NCI-H2196 treated with DMSO at 0.1 percent for 48 hours (cell line): ENCODE measurements around the gene CTPS2.

Experiments
- DNase-seq: peaks from one replicate; lab custom pipeline; 2025; ENCODE audit not compliant: unreplicated experiment; lab: John Stamatoyannopoulos, UW

CTPS2 gene

GRCh38 chrX:16566571-16566970 lies 145.9 kb downstream of the CTPS2 start:
- no peak for DNase-seq

- no peak for DNase-seq
Measured at GRCh38 chrX:16560173-16560572, 152.3 kb downstream of the CTPS2 start.

GRCh38 chrX:16559206-16559619 lies 153.3 kb downstream of the CTPS2 start:
- DNase-seq: no peak

GRCh38 chrX:16558489-16558888 lies 154.0 kb downstream of the CTPS2 start:
- DNase-seq: no peak

GRCh38 chrX:16552546-16552945 lies 159.9 kb downstream of the CTPS2 start:
- DNase-seq: no peak

GRCh38 chrX:16547644-16548043 lies 164.8 kb downstream of the CTPS2 start:
- no peak for DNase-seq

- no peak for DNase-seq
Measured at GRCh38 chrX:16544969-16545368, 167.5 kb downstream of the CTPS2 start.
